Urothelium cell line (cell line): ENCODE results near the gene MYO3B.
A peak's percentile ranks its signal among the peaks of the same experiment; 100 is the strongest.

ENCODE experiments used
- DNase-seq: peaks from one replicate; pipeline ENCODE4 v3.0.0; 2011; ENCODE audit warnings: low spot score, mixed read lengths
- FAIRE-seq: peaks from 2 replicates; lab custom pipeline; 2011; peaks lifted over from hg19 to GRCh38; lab: Jason Lieb, UNC

Gene MYO3B

DNA sequence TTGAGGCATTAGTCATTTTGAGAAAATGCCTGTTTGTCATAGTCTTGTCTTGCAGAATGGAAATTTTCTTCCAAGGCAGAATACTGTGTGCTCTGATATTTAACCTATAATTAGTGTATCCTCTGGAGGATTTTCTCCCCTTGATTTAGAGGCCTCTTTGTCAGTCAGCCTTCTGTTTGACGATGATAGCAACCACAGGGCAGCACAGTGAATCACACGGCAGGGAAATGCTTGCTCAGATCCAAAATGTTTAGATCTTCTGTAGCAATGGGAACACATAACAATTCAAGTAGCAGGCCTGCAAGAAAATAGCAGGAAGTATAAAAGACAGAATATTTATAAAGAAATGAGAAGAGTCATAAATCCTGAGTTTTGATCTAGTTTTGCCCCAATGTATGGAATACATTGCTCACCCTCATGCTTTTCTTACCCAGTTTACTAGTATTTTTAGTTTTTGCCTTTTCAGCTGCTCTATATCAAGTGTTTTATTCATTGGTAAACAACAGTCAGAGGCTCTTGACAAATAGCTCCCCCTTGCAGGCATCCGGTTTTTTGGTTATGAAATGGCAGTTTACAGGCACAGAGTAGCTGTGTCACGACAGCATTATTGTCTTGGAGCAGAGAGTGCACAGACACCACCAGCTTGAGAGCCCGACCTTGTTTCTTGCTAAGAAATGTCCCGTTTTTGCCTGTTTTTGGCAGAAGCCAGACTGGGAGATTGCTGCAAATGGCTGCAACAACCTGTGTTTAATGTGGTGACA lies 185.1 kb downstream of the MYO3B start:
- FAIRE-seq (peak; percentile 55), DNase-seq (no peak)

DNA sequence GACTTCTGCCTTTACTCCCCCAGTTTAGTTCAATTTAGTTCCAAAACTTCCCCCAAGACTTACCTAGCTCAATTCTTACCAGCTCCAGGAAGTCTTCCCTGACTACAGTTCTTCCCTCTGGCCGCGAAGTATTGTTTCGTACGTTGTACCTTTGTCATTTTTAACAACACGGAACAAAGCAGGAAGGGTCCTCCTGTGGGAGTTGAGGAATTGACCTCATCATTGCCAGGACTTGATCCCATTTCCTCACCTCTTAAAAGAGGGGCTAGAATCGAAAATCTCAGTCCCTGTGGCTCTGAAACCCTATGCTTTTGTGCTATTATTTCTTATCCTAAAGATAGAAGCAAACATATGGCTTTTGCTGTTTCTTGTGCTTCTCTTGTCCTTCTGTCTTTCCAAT lies 187.1 kb downstream of the MYO3B start:
- DNase-seq: no peak
- no peak for FAIRE-seq

DNA sequence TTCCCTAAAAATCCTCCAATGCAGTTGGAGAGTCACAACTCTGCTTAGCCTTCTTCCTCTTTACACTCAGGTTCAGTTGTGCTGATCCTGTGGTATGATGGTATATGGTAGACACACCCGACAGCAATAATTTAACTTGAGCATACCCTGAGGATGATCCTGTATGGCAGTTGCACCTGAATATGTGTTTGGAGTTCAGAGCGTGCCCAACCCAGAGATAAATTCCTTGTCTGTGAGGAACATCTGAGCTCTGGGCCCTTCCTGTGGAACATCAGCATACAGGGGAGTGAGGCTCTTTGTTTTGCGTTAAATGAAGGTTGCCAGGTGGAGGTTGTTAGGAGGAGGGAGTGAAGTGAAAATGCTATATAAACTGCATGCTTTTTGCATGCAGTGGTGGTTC lies 187.7 kb downstream of the MYO3B start:
- DNase-seq (no peak), FAIRE-seq (no peak)

- FAIRE-seq (no peak), DNase-seq (no peak)
These were observed 190.4 kb downstream of the MYO3B start for GRCh38 chr2:170368370-170368769.

DNA sequence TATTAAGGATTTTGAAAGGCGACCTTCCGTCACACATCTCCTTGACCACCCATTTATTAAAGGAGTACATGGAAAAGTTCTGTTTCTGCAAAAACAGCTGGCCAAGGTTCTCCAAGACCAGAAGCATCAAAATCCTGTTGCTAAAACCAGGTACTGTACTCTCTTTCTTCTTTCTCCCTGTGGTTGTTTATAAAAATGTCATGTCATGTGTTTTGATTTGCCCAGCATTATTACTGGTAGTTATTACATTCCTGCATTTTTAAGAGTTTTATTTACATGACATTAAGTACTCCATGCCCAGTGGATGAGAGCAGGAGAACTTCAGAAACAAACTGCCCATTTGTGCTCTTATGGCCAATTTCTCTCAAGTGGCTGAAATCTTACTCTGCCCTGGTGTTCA lies 191.3 kb downstream of the MYO3B start:
- DNase-seq: no peak
- no peak for FAIRE-seq

DNA sequence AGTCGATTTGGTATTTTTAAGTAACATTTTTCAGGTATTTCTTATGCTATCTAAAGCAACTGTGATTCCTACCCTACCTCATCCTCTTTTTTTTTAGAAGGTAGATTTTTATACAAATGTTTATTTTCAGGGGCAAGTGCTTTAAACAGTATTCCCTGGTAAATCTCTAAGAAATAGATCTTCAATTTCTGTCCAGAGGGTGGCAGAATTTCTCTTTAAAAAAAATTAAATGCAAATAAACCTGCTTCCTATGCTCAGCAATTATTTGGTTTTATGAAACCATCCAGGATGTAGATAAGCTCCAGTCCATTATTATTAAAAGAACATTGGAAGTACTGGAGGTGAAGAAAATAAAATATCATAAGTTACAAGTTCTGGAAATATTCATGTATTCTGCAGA lies 191.9 kb downstream of the MYO3B start:
- DNase-seq (no peak), FAIRE-seq (no peak)

- no peak for FAIRE-seq
- DNase-seq: no peak
These were observed 193.5 kb downstream of the MYO3B start for GRCh38 chr2:170371231-170371998.

GRCh38 chr2:170375192-170375591 lies 197.2 kb downstream of the MYO3B start:
- peak; percentile 28 for DNase-seq
- FAIRE-seq: no peak

- FAIRE-seq (no peak), DNase-seq (no peak)
These were observed 199.7 kb downstream of the MYO3B start for GRCh38 chr2:170377500-170378207.

GRCh38 chr2:170380267-170380666 lies 202.3 kb downstream of the MYO3B start:
- no peak for FAIRE-seq
- DNase-seq: no peak

GRCh38 chr2:170381678-170382077 lies 203.7 kb downstream of the MYO3B start:
- DNase-seq: no peak
- no peak for FAIRE-seq

GRCh38 chr2:170386554-170386953 lies 208.6 kb downstream of the MYO3B start:
- FAIRE-seq (no peak), DNase-seq (no peak)

DNA sequence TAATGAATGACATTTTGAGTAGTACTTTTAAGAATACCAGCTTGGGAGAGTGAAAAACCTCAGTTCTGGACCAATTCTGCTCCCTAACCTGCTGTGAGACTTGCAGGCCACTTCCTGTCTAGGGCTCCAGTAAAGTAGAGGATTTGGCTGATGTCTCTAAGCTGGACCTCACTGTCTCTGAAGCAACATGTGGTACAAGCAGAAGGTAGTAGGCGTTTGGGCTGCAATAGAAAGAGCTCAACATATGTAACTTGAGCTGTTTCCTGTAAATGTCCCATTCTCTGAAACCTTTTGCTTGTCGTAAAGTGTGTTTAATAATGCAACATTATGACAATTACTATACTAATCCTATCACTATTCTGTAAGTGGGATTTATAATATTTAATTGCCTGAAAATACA lies 213.1 kb downstream of the MYO3B start:
- FAIRE-seq: no peak

GRCh38 chr2:170391697-170392096 lies 213.8 kb downstream of the MYO3B start:
- DNase-seq (no peak), FAIRE-seq (no peak)

More for the DNA sequence above, 213.1 kb downstream of the MYO3B start:
- no peak for DNase-seq

GRCh38 chr2:170393861-170394498 lies 216.0 kb downstream of the MYO3B start:
- DNase-seq: no peak
- FAIRE-seq: no peak

DNA sequence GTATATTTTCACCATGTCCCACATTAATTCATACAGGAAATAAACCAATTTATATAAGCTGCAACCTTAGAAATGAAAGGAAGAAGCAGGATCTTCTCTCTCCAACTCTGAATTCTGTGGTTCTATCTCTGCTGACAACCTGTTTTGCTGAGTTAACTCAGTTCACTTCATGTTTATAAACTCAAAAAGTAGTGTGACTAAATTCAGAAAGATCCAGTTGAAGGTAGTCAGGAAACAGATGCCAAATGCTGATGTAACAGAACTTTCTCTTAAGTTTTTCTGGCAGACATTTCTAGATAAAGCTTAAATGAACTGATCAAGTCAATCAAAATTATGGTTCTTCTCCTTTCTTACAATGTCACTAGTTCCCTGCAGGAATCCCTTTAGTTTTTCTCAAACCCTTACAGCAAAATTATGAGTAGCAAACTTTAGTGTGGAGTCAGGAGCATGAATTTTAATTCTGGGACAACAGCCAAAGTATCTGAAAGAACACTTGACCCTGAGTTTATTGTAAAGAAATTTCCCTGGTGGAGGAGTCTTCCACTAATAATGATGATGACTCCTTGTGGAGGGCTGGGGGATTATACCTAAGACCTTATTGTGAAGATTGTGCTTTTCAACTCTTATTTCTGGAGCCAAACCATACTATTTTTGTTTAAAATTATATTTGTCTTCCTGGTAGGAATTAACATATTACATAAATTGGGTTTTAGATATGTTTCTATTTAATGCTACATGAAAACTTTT lies 216.9 kb downstream of the MYO3B start:
- DNase-seq (no peak), FAIRE-seq (no peak)

GRCh38 chr2:170396799-170397459 lies 219.0 kb downstream of the MYO3B start:
- no peak for FAIRE-seq
- DNase-seq: peak; percentile 35

- FAIRE-seq: no peak
- DNase-seq: no peak
These were observed 223.2 kb downstream of the MYO3B start for GRCh38 chr2:170401187-170401586.

DNA sequence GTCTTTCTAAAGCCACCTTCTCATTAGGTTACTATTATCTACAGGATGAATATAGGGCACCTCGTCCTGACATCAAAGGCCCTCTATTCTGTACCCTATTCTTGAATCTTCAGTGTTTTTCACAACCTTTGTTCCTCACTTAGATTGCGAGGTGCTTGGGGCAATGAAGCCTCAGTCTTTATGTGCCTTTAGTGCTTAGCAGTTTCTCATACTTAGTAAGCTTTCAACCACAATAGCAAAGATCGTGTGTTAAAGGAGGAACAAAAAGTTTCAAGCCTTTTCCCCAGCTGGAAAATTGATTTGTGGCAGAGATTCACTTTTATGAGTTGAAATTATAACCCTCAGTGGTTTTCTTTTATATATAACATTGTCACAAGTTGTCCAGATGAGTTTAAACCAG lies 226.9 kb downstream of the MYO3B start:
- FAIRE-seq: no peak
- no peak for DNase-seq

- FAIRE-seq (no peak), DNase-seq (no peak)
These were observed 227.4 kb downstream of the MYO3B start for GRCh38 chr2:170405326-170405725.
